Activated CD8-positive, alpha-beta memory T cell treated with anti-CD3 and anti-CD28 coated beads, Interleukin-2, amount 50 U/mL, for 1 hour (primary cell): ENCODE data around the gene ATF7.

Source experiments
- DNase-seq: peaks from one replicate; pipeline ENCODE4 v3.0.0-alpha.2; 2020; ENCODE audit errors: extremely low read depth

ATF7 gene

DNA sequence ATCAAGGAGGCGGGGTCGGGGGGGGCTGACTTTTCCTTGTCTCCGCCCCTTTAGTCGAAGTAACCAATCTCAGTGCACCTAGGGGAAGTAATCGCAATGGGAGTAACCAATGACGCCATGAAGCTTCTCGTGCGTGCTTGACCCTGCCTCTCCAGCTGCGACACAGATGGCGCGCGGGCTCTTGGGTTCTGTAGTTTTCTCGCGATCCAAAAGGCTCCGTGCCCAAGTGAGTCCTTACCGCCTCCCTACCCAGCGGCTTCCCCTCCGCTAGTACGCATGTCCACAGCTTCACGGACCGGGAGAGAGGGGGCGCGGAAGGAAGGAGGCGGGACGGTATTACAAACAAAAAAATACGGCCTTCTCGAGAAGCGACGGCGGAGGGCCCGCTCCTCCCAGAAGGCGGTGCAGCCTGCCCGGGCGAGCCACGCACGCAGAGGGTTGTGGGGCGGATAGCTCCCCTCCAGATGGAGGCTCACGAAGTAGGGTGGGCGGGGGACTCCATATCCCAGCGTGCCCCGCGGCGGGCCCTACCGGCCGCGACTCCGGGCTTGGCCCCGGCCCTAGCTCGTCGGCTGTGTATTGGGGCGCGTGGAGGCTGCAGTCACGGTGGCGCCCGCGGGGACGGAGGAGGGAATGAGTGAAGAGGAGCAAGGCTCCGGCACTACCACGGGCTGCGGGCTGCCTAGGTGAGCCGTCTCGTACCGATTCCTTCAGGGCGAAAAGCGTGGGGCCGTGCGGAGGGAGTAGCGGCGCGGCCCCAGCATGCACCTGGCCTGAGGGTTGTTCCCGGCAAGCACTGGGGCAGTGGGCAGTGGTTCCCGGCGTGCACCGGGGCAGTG is 125.2 kb downstream of the ATF7 start, which contains the start of gene TARBP2:
Gene TARBP2 (plus strand): TSS at position 508 of the 839 bp plus-strand sequence. CDS start 126 bp downstream, at position 634.
- DNase-seq = peak; percentile 95

GRCh38 chr12:53500142-53500775 is 125.9 kb downstream of the ATF7 start:
- no peak for DNase-seq

DNA sequence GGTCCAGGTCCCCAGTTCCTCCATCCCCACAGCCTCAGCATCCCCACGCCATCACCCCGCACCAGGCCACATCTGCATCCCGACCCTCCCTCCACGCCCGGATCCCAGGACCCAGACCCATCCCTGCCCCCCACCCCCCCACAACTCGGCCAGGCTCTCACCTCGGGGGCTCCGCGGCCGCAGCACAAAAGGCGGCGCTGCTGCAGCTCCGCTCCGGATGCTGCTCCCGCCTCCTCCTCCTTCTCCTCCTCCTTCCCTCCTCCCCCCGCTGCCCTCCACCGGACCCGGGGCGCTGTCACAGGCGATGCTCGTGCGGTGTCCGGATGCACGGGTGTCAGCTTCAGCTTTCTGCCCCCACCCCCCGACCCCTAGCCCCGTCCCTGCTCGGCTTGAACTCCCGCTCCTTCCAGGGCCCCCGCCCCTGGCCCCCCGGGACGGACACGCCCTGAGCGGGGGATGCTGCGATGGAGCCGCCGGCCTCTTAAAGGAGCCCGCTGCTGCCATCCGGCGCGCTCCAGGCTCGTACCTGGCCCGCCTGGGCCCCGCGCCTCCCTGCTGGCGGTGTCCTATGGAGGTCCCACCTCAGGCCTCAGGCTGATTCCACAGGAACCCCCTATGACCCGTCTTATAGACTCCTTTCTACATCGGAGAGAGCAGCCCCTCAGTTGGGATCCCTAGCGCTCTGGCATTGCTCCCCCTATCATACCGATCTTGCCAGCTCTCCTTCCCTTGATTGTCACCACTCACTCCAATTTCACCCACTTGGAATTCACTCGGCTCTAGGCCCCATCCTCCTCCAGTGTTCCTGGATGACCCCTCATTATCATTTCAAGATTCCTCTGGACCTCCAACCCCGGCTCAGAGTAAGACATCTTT is 126.7 kb downstream of the ATF7 start, which contains the start of gene MAP3K12:
Gene MAP3K12 (minus strand): TSS at position 193 of the 876 bp plus-strand sequence. CDS start 12,067 bp downstream, outside the sequence.
- no peak for DNase-seq

DNA sequence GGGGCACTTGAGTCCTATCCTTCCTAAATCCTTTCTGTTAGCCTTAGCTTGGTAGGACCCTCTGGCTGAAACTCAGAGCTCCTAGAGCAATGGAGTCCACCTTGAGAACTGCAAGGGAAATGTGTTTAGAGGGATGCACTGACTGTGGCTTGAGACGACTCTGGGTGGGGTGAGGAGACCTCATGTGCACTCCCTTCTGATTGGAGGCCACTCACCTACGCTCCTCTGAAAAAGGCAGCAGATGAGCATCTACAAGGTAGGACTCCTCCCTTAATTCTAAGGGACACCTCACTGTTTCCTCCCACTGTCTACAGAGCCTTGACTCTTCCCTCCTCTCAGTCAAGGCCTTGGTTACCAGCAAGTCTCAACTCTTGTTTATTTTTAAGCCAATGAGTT is 127.9 kb downstream of the ATF7 start:
- DNase-seq = no peak

DNA sequence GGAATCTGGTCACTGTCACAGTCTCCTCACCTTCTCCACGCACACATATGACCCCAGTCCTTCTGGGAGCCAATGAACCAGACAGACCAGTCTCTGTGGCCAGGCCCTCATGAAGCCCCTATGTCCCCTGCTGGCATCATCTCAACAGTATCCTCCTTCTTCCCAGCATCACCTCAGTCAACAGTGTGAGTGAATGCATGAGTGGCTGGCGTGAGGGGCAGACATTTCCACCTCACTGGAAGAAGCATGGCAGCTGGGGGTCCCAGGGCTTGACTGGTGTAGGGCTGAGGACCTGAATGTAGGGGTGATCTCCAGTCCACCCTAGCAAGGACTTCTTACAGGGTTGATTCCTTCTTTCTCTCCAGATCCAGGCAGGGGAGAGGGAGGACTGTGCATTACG is 128.7 kb downstream of the ATF7 start:
- DNase-seq = no peak

- DNase-seq = no peak
Observed at GRCh38 chr12:53496752-53497032, 129.5 kb downstream of the ATF7 start.

DNA sequence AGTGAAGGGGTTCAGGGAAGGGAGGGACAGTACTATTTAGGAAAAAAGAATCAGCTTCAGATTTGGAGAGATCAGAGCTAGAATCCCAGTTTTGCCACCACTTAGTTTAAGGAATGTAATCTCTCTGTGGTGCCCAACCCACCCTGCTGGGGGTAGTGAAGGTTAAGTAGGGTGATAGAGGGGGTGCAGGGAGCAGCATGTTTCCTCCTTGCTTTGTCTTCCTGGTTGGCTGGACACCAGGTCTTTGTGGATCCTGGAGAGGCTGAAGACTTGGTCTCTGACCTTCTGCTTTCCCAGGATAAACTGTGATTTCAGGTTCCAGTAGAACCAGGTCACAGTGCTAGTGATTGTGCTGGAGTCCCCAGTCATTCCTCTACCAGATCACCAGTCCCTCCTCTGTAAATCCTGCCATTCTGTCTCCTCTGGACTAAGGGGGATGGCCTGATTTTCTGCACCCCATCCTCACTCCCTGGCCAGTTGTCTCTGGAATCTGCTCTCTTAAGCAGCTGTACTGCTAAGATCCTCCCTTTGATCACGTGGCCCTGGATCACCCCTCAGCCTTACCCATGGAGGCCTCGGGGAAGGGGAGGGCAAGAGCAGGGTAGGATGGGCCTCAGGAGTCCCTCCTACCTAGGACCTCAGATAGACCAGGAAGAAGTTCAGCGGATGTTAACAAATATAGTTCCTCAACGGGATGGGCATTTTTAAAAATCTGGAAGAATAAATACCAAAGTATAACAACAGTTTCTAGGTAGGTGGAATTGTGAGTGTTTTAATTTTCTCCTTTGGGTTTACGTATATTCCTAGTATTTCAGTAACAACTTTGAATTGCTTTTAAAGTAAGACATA is 130.1 kb downstream of the ATF7 start:
- DNase-seq = no peak

DNA sequence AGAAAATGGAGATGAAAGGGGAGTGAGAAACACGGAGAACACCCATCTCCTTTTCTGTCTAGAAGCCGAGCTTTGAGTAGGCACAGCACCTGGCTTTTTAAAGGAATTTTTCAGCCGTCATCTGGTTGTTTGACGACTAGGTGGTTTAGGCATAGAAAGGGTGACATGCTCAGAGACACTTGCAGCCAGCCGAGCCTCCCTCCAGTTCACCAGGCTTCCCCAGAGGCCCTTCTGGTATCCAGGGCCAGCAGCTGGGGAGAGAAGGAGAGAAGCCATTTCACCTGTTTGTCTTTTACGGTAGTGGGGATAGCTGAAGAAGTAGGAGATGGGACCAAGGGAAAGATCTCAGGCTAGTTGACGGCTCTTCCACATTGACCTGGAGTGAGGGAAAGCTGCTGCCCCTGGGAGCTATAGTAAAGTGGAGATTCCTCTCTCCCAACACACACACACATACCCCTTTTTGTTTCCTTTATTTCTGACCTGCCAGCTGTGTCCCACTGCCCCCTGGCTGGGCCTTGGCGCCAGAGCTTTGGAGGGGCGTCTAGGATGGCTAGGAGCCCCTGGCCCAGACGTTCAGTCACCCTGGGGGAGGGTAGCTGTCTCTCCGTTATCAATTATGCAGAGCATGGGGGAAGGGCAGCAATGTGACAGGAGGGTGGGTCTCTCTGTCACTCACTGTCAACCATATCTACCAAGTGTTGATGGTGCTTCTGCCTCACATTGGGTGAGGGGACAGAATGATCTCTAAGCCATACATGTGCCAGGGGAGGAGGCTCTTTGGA is 132.4 kb downstream of the ATF7 start:
- DNase-seq = no peak

GRCh38 chr12:53492830-53493609 is 133.2 kb downstream of the ATF7 start:
- DNase-seq = peak; percentile 45

GRCh38 chr12:53492188-53492587 is 134.0 kb downstream of the ATF7 start:
- no peak for DNase-seq

GRCh38 chr12:53489242-53489864 is 136.8 kb downstream of the ATF7 start:
- no peak for DNase-seq

DNA sequence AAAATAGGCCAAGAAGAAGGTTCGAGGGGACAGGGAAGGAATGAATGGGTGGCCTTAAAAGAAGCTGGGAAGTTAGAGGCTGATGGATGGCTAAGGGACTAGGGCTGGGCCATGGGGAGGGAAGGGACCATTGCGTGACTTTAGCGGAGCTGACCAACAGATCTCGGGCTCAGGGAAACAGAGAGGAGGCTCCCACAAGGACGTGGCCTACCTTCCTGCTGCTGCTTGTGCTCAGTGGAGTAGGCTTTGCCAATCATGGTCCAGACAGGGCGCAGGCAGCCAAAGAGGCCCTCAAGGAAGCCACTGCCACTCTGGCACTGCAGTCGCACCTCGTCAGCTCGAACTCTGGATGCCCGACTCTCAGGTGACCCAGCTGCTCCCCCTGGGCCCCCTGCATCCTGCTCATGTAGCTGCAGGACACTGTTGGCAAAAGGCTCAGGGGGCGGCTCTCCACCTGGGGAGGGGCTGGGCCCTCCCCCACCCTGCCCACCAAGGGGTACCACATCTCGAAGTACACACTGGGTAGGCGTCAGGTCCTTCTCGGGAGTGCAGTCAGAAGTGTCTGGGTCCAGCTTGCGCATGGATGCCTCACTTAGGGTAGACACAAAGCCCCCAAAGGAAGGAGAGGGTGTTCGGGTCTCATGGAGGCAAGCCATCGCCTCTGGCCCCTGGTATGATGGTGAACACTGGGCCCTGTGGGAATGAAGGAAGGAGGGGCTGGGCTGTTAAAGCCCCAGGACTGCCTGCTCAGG is 139.3 kb downstream of the ATF7 start:
- no peak for DNase-seq

DNA sequence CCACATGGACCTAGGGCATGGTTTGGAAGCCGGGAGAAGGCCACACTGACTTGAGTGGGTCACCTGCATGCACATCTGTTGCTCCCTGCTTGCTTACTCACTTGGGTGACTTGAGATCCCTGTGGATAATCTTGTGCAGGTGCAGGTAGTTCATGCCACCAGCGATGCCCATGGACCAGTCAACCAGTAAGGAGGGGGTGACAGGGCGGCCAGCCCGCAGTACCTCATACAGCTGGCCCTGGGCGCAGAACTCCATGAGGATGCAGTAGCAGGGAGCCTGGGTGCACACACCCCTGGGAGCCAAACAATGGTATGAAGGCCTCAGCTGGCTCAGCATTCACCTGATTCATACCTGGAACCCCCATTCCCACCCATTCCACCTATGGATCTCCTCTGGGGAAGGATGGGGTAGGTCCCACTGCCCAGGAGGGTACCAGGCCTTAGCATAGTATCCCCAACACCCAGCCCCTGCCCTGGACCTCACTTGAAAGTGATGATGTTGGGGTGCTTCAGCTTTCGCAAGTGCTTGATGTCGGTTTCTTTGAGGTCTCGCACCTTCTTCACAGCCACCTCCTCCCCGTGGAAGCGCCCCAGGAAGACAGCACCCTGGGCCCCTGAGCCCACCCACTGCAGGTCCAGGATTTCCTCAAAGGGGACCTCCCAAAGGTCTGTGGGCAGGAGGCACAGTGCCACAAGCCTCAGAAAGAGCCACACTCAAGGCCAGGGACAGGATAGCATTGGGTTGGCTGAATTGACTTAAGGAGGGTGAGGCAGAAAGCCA is 140.0 kb downstream of the ATF7 start:
- no peak for DNase-seq

- no peak for DNase-seq
Observed at GRCh38 chr12:53484686-53485575, 141.3 kb downstream of the ATF7 start.

GRCh38 chr12:53483979-53484377 is 142.2 kb downstream of the ATF7 start:
- DNase-seq = no peak

GRCh38 chr12:53483225-53483978 is 142.8 kb downstream of the ATF7 start:
- no peak for DNase-seq
